Iris pigment epithelial cell (primary cell): Measurements from ENCODE around the gene SGSH.

Experiments used
- DNase-seq: peaks from one replicate; pipeline ENCODE4 v3.0.0-alpha.2; 2011; ENCODE audit warnings: low read depth

The SGSH gene

GRCh38 chr17:80183581-80184422 is 36.3 kb downstream of the SGSH start:
- no peak for DNase-seq

- DNase-seq = no peak
Observed at GRCh38 chr17:80182845-80183223, 37.3 kb downstream of the SGSH start.

- no peak for DNase-seq
Observed at GRCh38 chr17:80182118-80182844, 37.9 kb downstream of the SGSH start.

GRCh38 chr17:80181431-80181830 is 38.7 kb downstream of the SGSH start:
- no peak for DNase-seq

- DNase-seq = no peak
Observed at GRCh38 chr17:80180192-80180591, 39.9 kb downstream of the SGSH start.

- peak; percentile 59 for DNase-seq
Observed at GRCh38 chr17:80177986-80178595, 42.0 kb downstream of the SGSH start.

GRCh38 chr17:80176757-80177156 is 43.4 kb downstream of the SGSH start:
- DNase-seq = no peak

GRCh38 chr17:80173916-80174315 is 46.2 kb downstream of the SGSH start:
- no peak for DNase-seq

- DNase-seq = no peak
Observed at GRCh38 chr17:80173126-80173525, 47.0 kb downstream of the SGSH start.

- DNase-seq = no peak
Observed at GRCh38 chr17:80171681-80172080, 48.5 kb downstream of the SGSH start.

GRCh38 chr17:80169784-80170500 is 50.2 kb downstream of the SGSH start, which contains the start of gene CARD14:
TSS of gene CARD14 (plus strand) at chr17:80170030. CDS start at chr17:80181439, 11,409 bp downstream.
- no peak for DNase-seq

- DNase-seq = no peak
Observed at GRCh38 chr17:80169107-80169506, 51.0 kb downstream of the SGSH start.

- peak; percentile 11 for DNase-seq
Observed at GRCh38 chr17:80168371-80168770, 51.8 kb downstream of the SGSH start.

GRCh38 chr17:80166446-80166845 is 53.7 kb downstream of the SGSH start:
- no peak for DNase-seq

GRCh38 chr17:80164185-80164584 is 55.9 kb downstream of the SGSH start:
- DNase-seq = no peak

GRCh38 chr17:80163336-80163735 is 56.8 kb downstream of the SGSH start:
- peak; percentile 13 for DNase-seq

- DNase-seq = no peak
Observed at GRCh38 chr17:80160536-80160935, 59.6 kb downstream of the SGSH start.
